ENCODE measurements around the gene MYO1E. TPM values are rescaled to one million over a fixed set of nuclear protein-coding genes. Genes with fewer than 3 reads are reported as not detected.

The MYO1E gene
- total RNA-seq, 2 donors from 2014 or later, result 47.8 to 65.6 TPM

DNA sequence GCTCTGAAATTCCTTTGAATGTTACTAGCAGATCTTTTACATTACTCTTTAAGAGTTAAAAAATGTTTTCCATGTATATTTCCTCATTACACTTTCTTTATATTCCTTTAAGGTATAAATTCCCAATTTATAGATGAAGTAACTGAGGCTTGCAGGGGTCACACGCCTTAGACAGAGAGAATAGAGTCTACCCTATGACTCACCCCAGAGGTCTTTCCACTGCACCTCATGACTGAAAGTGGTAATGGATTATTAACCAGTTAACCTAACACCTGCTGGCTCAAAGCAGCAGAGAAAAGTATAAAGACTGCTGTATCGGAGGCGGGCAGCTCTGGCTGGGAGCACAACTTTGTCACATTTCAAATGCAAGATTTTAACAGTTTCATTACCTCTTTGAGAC, 128.3 kb downstream of the MYO1E start:
- no peak overlapping the region for H3K4me3 Mint-ChIP-seq
- H3K4me3 ChIP-seq (ENCODE audit: low read length), result no peak overlapping the region
- H3K36me3 Mint-ChIP-seq (ENCODE audit: low read depth), result no peaks in the 10 kb centered on the region
- no peaks in the 10 kb centered on the region for H3K4me1 ChIP-seq (ENCODE audit: control insufficient read depth, insufficient read depth, low read length)
- TF ChIP-seq, protein P1, sequence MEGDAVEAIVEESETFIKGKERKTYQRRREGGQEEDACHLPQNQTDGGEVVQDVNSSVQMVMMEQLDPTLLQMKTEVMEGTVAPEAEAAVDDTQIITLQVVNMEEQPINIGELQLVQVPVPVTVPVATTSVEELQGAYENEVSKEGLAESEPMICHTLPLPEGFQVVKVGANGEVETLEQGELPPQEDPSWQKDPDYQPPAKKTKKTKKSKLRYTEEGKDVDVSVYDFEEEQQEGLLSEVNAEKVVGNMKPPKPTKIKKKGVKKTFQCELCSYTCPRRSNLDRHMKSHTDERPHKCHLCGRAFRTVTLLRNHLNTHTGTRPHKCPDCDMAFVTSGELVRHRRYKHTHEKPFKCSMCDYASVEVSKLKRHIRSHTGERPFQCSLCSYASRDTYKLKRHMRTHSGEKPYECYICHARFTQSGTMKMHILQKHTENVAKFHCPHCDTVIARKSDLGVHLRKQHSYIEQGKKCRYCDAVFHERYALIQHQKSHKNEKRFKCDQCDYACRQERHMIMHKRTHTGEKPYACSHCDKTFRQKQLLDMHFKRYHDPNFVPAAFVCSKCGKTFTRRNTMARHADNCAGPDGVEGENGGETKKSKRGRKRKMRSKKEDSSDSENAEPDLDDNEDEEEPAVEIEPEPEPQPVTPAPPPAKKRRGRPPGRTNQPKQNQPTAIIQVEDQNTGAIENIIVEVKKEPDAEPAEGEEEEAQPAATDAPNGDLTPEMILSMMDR (conservative IDR thresholded peaks at IDR 0.05), result no peak
- H3K4me1 Mint-ChIP-seq, result peaks cover 2% of the 10 kb centered on the region
- 92 to 94% methylated on average over 3 of the region's 3 CpGs for WGBS, 2 experiments (ENCODE audit: insufficient coverage in 1 of 2, insufficient read length in 1 of 2)
- H3K27me3 ChIP-seq (ENCODE audit: control insufficient read depth, insufficient read depth, low read length, poor library complexity, severe bottlenecking), result no peaks in the 10 kb centered on the region
- no peaks in the 10 kb centered on the region for H3K36me3 ChIP-seq (ENCODE audit: control insufficient read depth, insufficient read depth, low read length)
- H3K27me3 Mint-ChIP-seq (ENCODE audit: insufficient read depth), result no peaks in the 10 kb centered on the region
- DNase-seq, result no peak
- H3K9me3 ChIP-seq (ENCODE audit: control insufficient read depth, low read length), result no peaks in the 10 kb centered on the region
- H3K27ac Mint-ChIP-seq, result no peak overlapping the region
- no peaks in the 10 kb centered on the region for H3K9me3 Mint-ChIP-seq
- H3K9ac ChIP-seq (ENCODE audit: extremely low read depth, low read length, poor library complexity, severe bottlenecking), result no peak overlapping the region
- H3K27ac ChIP-seq (ENCODE audit: low read depth, low read length), result no peak overlapping the region

DNA sequence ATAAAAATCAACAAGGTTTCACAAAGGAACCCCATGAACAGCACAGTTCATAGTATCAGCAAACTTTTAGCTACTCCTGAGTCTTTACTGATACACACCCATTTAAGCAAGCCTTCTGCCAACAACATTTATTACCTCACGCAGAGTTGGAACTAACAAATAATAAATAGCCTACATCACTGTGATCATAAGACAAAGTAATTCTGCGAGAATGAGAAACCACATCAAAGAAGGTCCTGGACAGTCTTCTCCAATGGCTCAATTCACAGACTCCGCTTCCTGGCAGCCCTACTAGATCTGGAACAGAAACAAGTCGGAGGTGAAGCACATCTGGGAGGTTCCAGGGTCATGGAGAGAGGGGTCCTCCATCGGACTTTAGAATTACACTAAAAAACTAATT, 129.0 kb downstream of the MYO1E start:
- Mint-ChIP-seq H3K4me3 (no peak overlapping the region), H3K36me3 (ENCODE audit: low read depth) (no peaks in the 10 kb centered on the region), H3K27ac (no peak overlapping the region), H3K9me3 (no peaks in the 10 kb centered on the region), H3K4me1 (peaks cover 2% of the 10 kb centered on the region), H3K27me3 (ENCODE audit: insufficient read depth) (no peaks in the 10 kb centered on the region)
- 90 to 96% methylated on average over 4 of the region's 5 CpGs for WGBS, 2 experiments (ENCODE audit: insufficient coverage in 1 of 2, insufficient read length in 1 of 2)
- DNase-seq, result no peak
- TF ChIP-seq, protein P1 (conservative IDR thresholded peaks at IDR 0.05), result no peak
- H3K4me3 ChIP-seq (ENCODE audit: low read length), result no peak overlapping the region
- no peak overlapping the region for H3K27ac ChIP-seq (ENCODE audit: low read depth, low read length)
- H3K9me3 ChIP-seq (ENCODE audit: control insufficient read depth, low read length), result no peaks in the 10 kb centered on the region
- no peak overlapping the region for H3K9ac ChIP-seq (ENCODE audit: extremely low read depth, low read length, poor library complexity, severe bottlenecking)
- H3K4me1 ChIP-seq (ENCODE audit: control insufficient read depth, insufficient read depth, low read length), result no peaks in the 10 kb centered on the region
- no peaks in the 10 kb centered on the region for H3K27me3 ChIP-seq (ENCODE audit: control insufficient read depth, insufficient read depth, low read length, poor library complexity, severe bottlenecking)
- no peaks in the 10 kb centered on the region for H3K36me3 ChIP-seq (ENCODE audit: control insufficient read depth, insufficient read depth, low read length)

DNA sequence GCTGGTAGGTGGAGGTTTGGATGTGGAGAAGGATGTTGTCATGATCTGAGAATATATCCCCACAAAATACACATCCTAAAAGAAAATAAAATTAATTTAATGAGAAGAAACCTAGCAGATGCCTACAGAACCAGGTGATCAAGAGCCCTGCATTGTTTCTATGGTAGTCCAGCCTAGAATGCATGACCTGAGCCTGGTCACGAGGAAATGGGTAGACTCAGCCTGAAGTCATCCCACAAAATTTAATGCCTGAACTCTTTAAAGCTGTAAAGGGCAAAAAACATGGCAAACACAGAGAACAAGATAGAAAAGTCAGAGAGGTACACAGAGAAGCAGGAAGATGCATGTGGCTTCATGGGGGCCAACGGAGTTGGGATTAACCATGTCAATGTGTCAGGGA, 130.0 kb downstream of the MYO1E start:
- DNase-seq, result no peak
- H3K27ac ChIP-seq (ENCODE audit: low read depth, low read length), result no peak overlapping the region
- no peak overlapping the region for H3K4me3 Mint-ChIP-seq
- TF ChIP-seq, protein P1 (conservative IDR thresholded peaks at IDR 0.05), result no peak
- no peaks in the 10 kb centered on the region for H3K27me3 ChIP-seq (ENCODE audit: control insufficient read depth, insufficient read depth, low read length, poor library complexity, severe bottlenecking)
- 89 to 93% methylated on average over 1 to 2 of the region's 2 CpGs for WGBS, 2 experiments (ENCODE audit: insufficient coverage in 1 of 2, insufficient read length in 1 of 2)
- no peaks in the 10 kb centered on the region for H3K4me1 ChIP-seq (ENCODE audit: control insufficient read depth, insufficient read depth, low read length)
- H3K27me3 Mint-ChIP-seq (ENCODE audit: insufficient read depth), result no peaks in the 10 kb centered on the region
- H3K9me3 ChIP-seq (ENCODE audit: control insufficient read depth, low read length), result no peaks in the 10 kb centered on the region
- no peak overlapping the region for H3K27ac Mint-ChIP-seq
- no peak overlapping the region for H3K4me3 ChIP-seq (ENCODE audit: low read length)
- no peaks in the 10 kb centered on the region for H3K36me3 ChIP-seq (ENCODE audit: control insufficient read depth, insufficient read depth, low read length)
- H3K9ac ChIP-seq (ENCODE audit: extremely low read depth, low read length, poor library complexity, severe bottlenecking), result no peak overlapping the region
- no peaks in the 10 kb centered on the region for H3K36me3 Mint-ChIP-seq (ENCODE audit: low read depth)
- peaks cover 2% of the 10 kb centered on the region for H3K4me1 Mint-ChIP-seq
- no peaks in the 10 kb centered on the region for H3K9me3 Mint-ChIP-seq
